GM06990 (cell line): ENCODE data around the gene SLC24A1.

ENCODE experiments used
- DNase-seq: peaks from one replicate; pipeline ENCODE4 v3.0.0-alpha.2; 2011; ENCODE audit not compliant: insufficient read length; ENCODE audit errors: extremely low read depth
- H3K27me3 ChIP-seq: replicated peaks from 2 replicates; pipeline ENCODE4 v1.6.0; 2011; ENCODE audit warnings: low read length; ENCODE audit not compliant: control insufficient read depth, insufficient read depth
- H3K36me3 ChIP-seq: 2 replicates; pipeline ENCODE4 v1.5.1; 2011; ENCODE audit warnings: low read length; ENCODE audit not compliant: control insufficient read depth, insufficient read depth
- H3K4me3 ChIP-seq: replicated peaks from 2 replicates; pipeline ENCODE4 v1.5.1; 2011; ENCODE audit warnings: low read depth, mild to moderate bottlenecking, control low read depth, low read length
- TF ChIP-seq, protein P1 (sequence below): IDR thresholded peaks from 2 replicates; pipeline ENCODE4 v1.5.1; 2011; ENCODE audit warnings: low read length, control low read depth, mild to moderate bottlenecking, inconsistent platforms; ENCODE audit not compliant: insufficient read depth, poor library complexity, severe bottlenecking

SLC24A1 gene

DNA sequence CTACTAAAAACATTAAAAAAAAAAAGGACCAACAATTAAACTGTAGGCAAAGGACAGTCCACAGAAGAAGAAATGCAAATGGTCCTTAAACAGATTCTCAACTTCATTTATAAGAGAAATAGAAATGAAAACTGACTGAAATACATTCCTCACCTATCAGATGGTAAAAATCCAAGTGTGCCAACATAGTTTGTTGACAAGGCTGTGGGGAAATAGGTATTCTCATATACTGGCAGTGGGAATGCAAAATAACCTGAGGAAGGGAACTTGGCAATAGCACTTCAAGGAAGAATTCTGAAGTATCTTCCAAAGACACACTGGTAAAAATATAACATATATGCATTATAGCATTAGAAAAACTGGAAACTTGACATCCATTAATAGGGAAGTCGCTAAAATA lies 53.8 kb downstream of the SLC24A1 start:
- H3K36me3 ChIP-seq = peaks cover 4% of the 10 kb centered on the region

DNA sequence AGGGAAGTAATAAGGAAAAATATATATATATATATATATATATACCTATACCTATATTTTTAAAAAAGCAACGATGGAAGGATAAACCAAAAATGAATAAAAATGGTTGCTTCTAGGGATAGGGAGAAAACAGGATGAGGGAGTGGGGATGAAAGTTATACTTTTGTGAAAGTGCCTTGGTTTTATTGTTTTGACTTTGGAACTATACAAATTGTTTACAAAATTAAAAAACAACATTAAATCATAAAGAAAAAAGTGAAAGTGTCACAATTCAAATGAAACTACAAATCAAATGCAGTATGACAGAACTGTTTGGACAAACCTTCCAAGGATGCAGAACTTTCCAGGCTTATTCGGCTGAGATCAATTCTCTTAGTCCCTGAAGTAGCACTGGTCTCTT lies 54.4 kb downstream of the SLC24A1 start:
- H3K27me3 ChIP-seq = no peaks in the 10 kb centered on the region
- H3K36me3 ChIP-seq = peaks cover 4% of the 10 kb centered on the region
- no peak overlapping the region for H3K4me3 ChIP-seq
- DNase-seq = no peak
- TF ChIP-seq, protein P1, sequence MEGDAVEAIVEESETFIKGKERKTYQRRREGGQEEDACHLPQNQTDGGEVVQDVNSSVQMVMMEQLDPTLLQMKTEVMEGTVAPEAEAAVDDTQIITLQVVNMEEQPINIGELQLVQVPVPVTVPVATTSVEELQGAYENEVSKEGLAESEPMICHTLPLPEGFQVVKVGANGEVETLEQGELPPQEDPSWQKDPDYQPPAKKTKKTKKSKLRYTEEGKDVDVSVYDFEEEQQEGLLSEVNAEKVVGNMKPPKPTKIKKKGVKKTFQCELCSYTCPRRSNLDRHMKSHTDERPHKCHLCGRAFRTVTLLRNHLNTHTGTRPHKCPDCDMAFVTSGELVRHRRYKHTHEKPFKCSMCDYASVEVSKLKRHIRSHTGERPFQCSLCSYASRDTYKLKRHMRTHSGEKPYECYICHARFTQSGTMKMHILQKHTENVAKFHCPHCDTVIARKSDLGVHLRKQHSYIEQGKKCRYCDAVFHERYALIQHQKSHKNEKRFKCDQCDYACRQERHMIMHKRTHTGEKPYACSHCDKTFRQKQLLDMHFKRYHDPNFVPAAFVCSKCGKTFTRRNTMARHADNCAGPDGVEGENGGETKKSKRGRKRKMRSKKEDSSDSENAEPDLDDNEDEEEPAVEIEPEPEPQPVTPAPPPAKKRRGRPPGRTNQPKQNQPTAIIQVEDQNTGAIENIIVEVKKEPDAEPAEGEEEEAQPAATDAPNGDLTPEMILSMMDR = no peak

More for the DNA sequence above, 53.8 kb downstream of the SLC24A1 start:
- TF ChIP-seq, protein P1 = no peak
- no peak overlapping the region for H3K4me3 ChIP-seq
- H3K27me3 ChIP-seq = no peaks in the 10 kb centered on the region
- DNase-seq = no peak

DNA sequence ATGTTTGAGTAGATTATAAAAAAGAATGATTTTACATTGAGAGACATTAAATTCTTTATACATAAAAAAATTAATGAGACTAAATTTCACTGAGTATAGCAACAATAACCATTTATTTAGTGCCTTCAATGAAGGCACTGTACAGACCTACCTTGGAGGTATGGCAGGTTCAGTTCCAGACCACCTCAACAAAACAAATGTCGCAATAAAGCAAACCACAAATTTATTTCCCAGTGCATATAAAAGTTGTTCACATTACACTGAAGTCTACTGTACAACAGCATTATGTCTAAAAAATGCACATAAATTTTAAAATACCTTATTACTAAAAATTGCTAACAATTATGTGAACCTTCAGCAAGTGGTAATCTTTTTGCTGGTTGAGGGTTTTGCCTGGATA lies 58.8 kb downstream of the SLC24A1 start:
- H3K4me3 ChIP-seq = no peak overlapping the region
- TF ChIP-seq, protein P1 = no peak
- H3K27me3 ChIP-seq = no peaks in the 10 kb centered on the region
- H3K36me3 ChIP-seq = no peaks in the 10 kb centered on the region
- no peak for DNase-seq

DNA sequence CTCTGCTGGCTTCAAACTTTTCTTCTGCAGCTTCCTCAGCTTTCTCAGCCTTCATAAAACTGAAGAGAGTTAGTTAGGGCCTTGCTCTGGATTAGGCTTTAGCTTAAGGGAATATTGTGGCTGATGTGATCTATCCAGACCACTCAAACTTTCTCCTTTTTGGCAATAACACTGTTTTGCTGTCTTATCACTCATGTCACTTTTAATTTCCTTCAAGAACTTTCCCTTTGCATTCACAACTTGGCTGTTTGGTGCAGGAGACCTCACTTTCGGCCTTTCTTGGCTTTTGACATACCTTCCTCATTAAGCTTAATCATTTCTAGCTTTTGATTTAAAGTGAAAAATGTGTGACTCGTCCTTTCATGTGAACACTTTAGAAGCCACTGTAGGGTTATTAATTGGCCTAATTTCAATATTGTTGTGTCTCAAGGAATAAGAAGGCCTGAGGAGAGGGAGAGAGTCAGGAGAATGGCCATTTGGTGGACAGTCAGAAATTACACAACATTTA lies 60.7 kb downstream of the SLC24A1 start:
- DNase-seq = no peak
- TF ChIP-seq, protein P1 = no peak
- no peak overlapping the region for H3K4me3 ChIP-seq
- H3K36me3 ChIP-seq = no peaks in the 10 kb centered on the region
- H3K27me3 ChIP-seq = no peaks in the 10 kb centered on the region

DNA sequence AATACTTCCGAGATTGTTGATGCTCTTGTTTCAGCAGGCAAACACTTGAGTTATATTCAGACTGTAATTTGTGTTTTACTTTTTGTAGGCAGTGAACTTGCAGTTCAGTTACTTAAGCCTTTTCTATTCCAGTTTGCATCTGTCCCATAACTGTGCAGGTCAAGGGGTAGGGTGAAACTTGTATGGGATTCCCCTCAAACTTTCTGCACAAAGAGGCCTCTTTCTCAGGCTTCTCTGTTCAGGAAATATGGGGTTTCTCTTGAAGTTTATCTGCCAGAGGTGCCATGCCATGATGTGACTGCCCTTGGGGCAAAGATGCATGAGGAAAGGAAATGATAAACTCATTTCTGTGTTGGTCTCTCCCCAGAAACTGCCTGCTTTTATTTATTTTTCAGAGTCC lies 66.7 kb downstream of the SLC24A1 start:
- DNase-seq = no peak
- H3K36me3 ChIP-seq = peaks cover 11% of the 10 kb centered on the region
- no peaks in the 10 kb centered on the region for H3K27me3 ChIP-seq
- no peak overlapping the region for H3K4me3 ChIP-seq
- TF ChIP-seq, protein P1 = no peak

DNA sequence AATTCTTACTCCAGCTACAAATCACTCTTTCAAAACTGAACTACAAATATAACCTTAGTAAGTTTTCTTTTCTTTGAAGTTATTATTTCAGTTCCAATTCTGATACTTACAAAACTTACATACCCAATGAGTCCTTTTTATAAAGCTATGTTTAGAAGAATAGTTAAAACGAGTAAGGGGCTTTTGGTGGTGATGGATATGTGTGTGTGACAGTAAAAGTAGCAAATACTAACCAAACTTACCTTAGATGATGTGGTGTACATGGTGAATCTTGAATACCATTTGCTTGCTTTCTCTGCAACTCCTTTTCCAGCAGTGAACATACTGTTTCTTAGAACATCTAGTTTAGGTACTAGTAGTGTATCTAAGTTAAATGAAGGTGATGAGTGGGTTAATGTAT lies 68.4 kb downstream of the SLC24A1 start:
- no peak for DNase-seq
- no peak overlapping the region for H3K4me3 ChIP-seq
- H3K27me3 ChIP-seq = no peaks in the 10 kb centered on the region
- TF ChIP-seq, protein P1 = no peak
- H3K36me3 ChIP-seq = peaks cover 11% of the 10 kb centered on the region
